HCT116 (cell line): ENCODE measurements around the gene ZCCHC17. TPM values are rescaled to one million over a fixed set of nuclear protein-coding genes. Genes with fewer than 3 reads are reported as not detected.

Experiments used
- ATAC-seq: fragments of 200-7000 bp; cut with Tn5 transposase; 2 replicates; pipeline ENCODE4 v1.9.1; 2020; ENCODE audit warnings: mild to moderate bottlenecking, moderate library complexity
- BruUV-seq: library from RNA; stranded (reverse); fragments of 400-500 nt; replicated peaks from 2 replicates; lab custom pipeline; 2021; lab: Mats Ljungman, UMichigan
- CTCF ChIA-PET: fragments of 300-600 bp; sonication (Branson Sonifier 250); formaldehyde crosslinking; loops from one replicate; lab custom pipeline; 2021; ENCODE audit warnings: antibody characterized with exemption; lab: Charles Lee
- POLR2A ChIA-PET: fragments of 300-600, 350-600 bp; sonication (Branson Sonifier 250); formaldehyde crosslinking; loops from one replicate; lab custom pipeline; 2021; ENCODE audit warnings: antibody characterized with exemption; lab: Charles Lee
- RAD21 ChIA-PET, 2 experiments: fragments of 300-600 bp; sonication (Branson Sonifier 250); formaldehyde crosslinking; loops; one replicate each; lab custom pipeline; 2023; ENCODE audit warnings: low total read pairs in 2 of 2; ENCODE audit not compliant: uncharacterized antibody in 2 of 2, unreplicated experiment in 2 of 2, low non-redundant PET in 1 of 2; lab: Charles Lee
- DNase-seq: peaks from one replicate; pipeline ENCODE4 v3.0.0-alpha.2; 2010; ENCODE audit warnings: low read depth, low spot score
- H2AFZ ChIP-seq: fragments of 200-600 bp; shearing (Covaris generic), sonication (generic); 2 replicates; pipeline ENCODE4 v1.6.1; 2017; ENCODE audit warnings: low read depth, mixed run types, mixed read lengths, antibody characterized with exemption, low read length; ENCODE audit not compliant: poor library complexity, severe bottlenecking
- H3K27ac ChIP-seq: 2 replicates; pipeline ENCODE4 v1.5.1; 2012; ENCODE audit warnings: low read depth, low read length
- H3K27me3 ChIP-seq: fragments of 200-600 bp; sonication (generic); 2 replicates; pipeline ENCODE4 v1.6.1; 2016; ENCODE audit warnings: mixed run types, low read length, mixed read lengths; ENCODE audit not compliant: insufficient read depth
- H3K36me3 ChIP-seq, 2 experiments: fragments of 200-500 bp in 1 of 2; fragments of 200-600 bp in 1 of 2; sonication (Bioruptor generic) in 1 of 2; sonication (generic) in 1 of 2; 2 replicates each; pipeline versions ENCODE4 v1.5.1 to v1.6.1; 2014 to 2016; ENCODE audit warnings: low read length in 2 of 2, inconsistent platforms in 1 of 2, mixed read lengths in 1 of 2, mixed run types in 1 of 2; ENCODE audit not compliant: insufficient read depth in 2 of 2, control insufficient read depth in 1 of 2
- H3K4me1 ChIP-seq, 2 experiments: fragments of 200-600 bp in 1 of 2; sonication (generic) in 1 of 2; 2 replicates each; pipeline versions ENCODE4 v1.5.1 to v1.6.1; 2012 to 2017; ENCODE audit warnings: low read length in 2 of 2, inconsistent platforms in 1 of 2, mild to moderate bottlenecking in 1 of 2, mixed read lengths in 1 of 2, mixed run types in 1 of 2, moderate library complexity in 1 of 2; ENCODE audit not compliant: insufficient read depth in 2 of 2, control insufficient read depth in 1 of 2
- H3K4me2 ChIP-seq: fragments of 200-600 bp; sonication (generic); 2 replicates; pipeline ENCODE4 v1.6.1; 2017; ENCODE audit warnings: mixed run types, low read length, mixed read lengths
- H3K4me3 ChIP-seq, 2 experiments: fragments of 200-600 bp in 1 of 2; sonication (generic) in 1 of 2; replicated peaks in 1 of 2; 2 replicates each; pipeline ENCODE4 v1.5.1; 2011 to 2016; ENCODE audit warnings: low read length in 2 of 2, control low read depth in 1 of 2, low read depth in 1 of 2, mild to moderate bottlenecking in 1 of 2, mixed read lengths in 1 of 2, mixed run types in 1 of 2
- H3K79me2 ChIP-seq: fragments of 200-600 bp; sonication (generic); 2 replicates; pipeline ENCODE4 v1.6.1; 2017; ENCODE audit warnings: mild to moderate bottlenecking, mixed run types, low read length, moderate library complexity, mixed read lengths; ENCODE audit not compliant: insufficient read depth
- H3K9ac ChIP-seq: fragments of 200-600 bp; sonication (generic); 2 replicates; pipeline ENCODE4 v1.6.1; 2016; ENCODE audit warnings: low read length, mixed read lengths
- H3K9me2 ChIP-seq: fragments of 200-600 bp; sonication (generic), shearing (Covaris generic); 2 replicates; pipeline ENCODE4 v1.6.1; 2017; ENCODE audit warnings: mixed run types, mild to moderate bottlenecking, moderate library complexity; ENCODE audit not compliant: insufficient read depth
- H3K9me3 ChIP-seq, 2 experiments: fragments of 200-500 bp in 1 of 2; fragments of 200-600 bp in 1 of 2; sonication (Bioruptor generic) in 1 of 2; sonication (generic) in 1 of 2; 2 replicates each; pipeline ENCODE4 v1.6.1; 2014 to 2017; ENCODE audit warnings: low read length in 2 of 2, mixed read lengths in 2 of 2, inconsistent platforms in 1 of 2, low read depth in 1 of 2, mild to moderate bottlenecking in 1 of 2, mixed run types in 1 of 2, moderate library complexity in 1 of 2; ENCODE audit not compliant: control insufficient read depth in 1 of 2, insufficient read depth in 1 of 2
- H4K20me1 ChIP-seq: fragments of 200-600 bp; sonication (generic), shearing (Covaris generic); 2 replicates; pipeline ENCODE4 v1.6.1; 2017; ENCODE audit warnings: mixed run types, mild to moderate bottlenecking, moderate library complexity; ENCODE audit not compliant: insufficient read depth
- ATF3 ChIP-seq: IDR thresholded peaks from 2 replicates; pipeline ENCODE4 v1.6.1; 2012
- CBX3 ChIP-seq: IDR thresholded peaks from 2 replicates; pipeline ENCODE4 v1.6.1; 2012; ENCODE audit warnings: low read depth
- CEBPB ChIP-seq: IDR thresholded peaks from 2 replicates; pipeline ENCODE4 v1.6.1; 2012; ENCODE audit warnings: low read depth
- EGR1 ChIP-seq: IDR thresholded peaks from 2 replicates; pipeline ENCODE4 v1.6.1; 2012; ENCODE audit warnings: low read depth
- ELF1 ChIP-seq: IDR thresholded peaks from 2 replicates; pipeline ENCODE4 v1.6.1; 2012; ENCODE audit warnings: low read depth, borderline replicate concordance
- EZH2phosphoT487 ChIP-seq: fragments of 200-600 bp; IDR thresholded peaks from 2 replicates; pipeline ENCODE4 v1.6.1; 2018; ENCODE audit warnings: antibody characterized with exemption, borderline replicate concordance
- JUND ChIP-seq: IDR thresholded peaks from 2 replicates; pipeline ENCODE4 v1.6.1; 2012
- POLR2A ChIP-seq: IDR thresholded peaks from 2 replicates; pipeline ENCODE4 v1.7.0; 2011; ENCODE audit warnings: borderline replicate concordance; ENCODE audit not compliant: insufficient read depth, insufficient read length; ENCODE audit errors: extremely low read depth
- POLR2AphosphoS5 ChIP-seq: IDR thresholded peaks from 2 replicates; pipeline ENCODE4 v1.6.1; 2011; ENCODE audit warnings: mild to moderate bottlenecking, low read depth, low read length, moderate library complexity
- SIN3A ChIP-seq: IDR thresholded peaks from 2 replicates; pipeline ENCODE4 v1.6.1; 2012; ENCODE audit warnings: low read depth
- SP1 ChIP-seq: IDR thresholded peaks from 2 replicates; pipeline ENCODE4 v1.6.1; 2012; ENCODE audit warnings: low read depth
- SRF ChIP-seq: IDR thresholded peaks from 2 replicates; pipeline ENCODE4 v1.6.1; 2012; ENCODE audit warnings: low read depth
- YY1 ChIP-seq: IDR thresholded peaks from 2 replicates; pipeline ENCODE4 v1.6.1; 2011; ENCODE audit warnings: low read length, low read depth, moderate library complexity, mild to moderate bottlenecking; ENCODE audit not compliant: insufficient replicate concordance; ENCODE audit errors: extremely low read depth
- ZBTB33 ChIP-seq: IDR thresholded peaks from 2 replicates; pipeline ENCODE4 v1.6.1; 2011; ENCODE audit warnings: mild to moderate bottlenecking, low read length, moderate library complexity; ENCODE audit not compliant: insufficient replicate concordance; ENCODE audit errors: extremely low read depth
- ZFX ChIP-seq: fragments of 450-650 bp; IDR thresholded peaks from 2 replicates; pipeline ENCODE4 v1.6.1; 2017
- ZNF274 ChIP-seq: fragments of 200-500 bp; sonication (Bioruptor generic); IDR thresholded peaks from 2 replicates; pipeline ENCODE4 v1.6.1; 2014; ENCODE audit warnings: mild to moderate bottlenecking, low read depth, low read length, inconsistent platforms
- intact Hi-C: fragments of 100-400 bp; cut with micrococcal nuclease; formaldehyde crosslinking; loops from 2 replicates; pipeline ENCODE4 v1.10.0; 2022
- total RNA-seq: library from RNA; stranded (reverse); gene quantifications from one replicate; pipeline ENCODE4 v1.2.1, GENCODE V29; 2021; ENCODE audit not compliant: unreplicated experiment
- TF ChIP-seq, protein P1 (sequence below), 3 experiments: fragments of 200-600 bp in 1 of 3; sonication (generic) in 1 of 3; IDR thresholded peaks in 2 of 3; conservative IDR thresholded peaks in 1 of 3; 2 replicates each; pipeline ENCODE4 v1.5.1; 2012 to 2017; ENCODE audit warnings: low read depth in 2 of 3, low read length in 2 of 3, antibody characterized with exemption in 1 of 3, borderline replicate concordance in 1 of 3, control low read depth in 1 of 3, mild to moderate bottlenecking in 1 of 3, mixed read lengths in 1 of 3, mixed run types in 1 of 3, moderate library complexity in 1 of 3; ENCODE audit not compliant: insufficient read depth in 1 of 3

ZCCHC17 gene
- total RNA-seq, 1 experiment from 2014 or later = 27.8 TPM

GRCh38 chr1:31345635-31346034, 48.8 kb downstream of the ZCCHC17 start:
- H2AFZ ChIP-seq = no peak overlapping the region
- no peaks in the 10 kb centered on the region for H4K20me1 ChIP-seq
- ChIA-PET POLR2A (no interaction called here), CTCF (no interaction called here), RAD21 (no interaction called here)
- no peaks in the 10 kb centered on the region for H3K79me2 ChIP-seq
- no peaks in the 10 kb centered on the region for H3K9me3 ChIP-seq
- no TSS peak for BruUV-seq
- ATAC-seq (no peak), DNase-seq (no peak)
- intact Hi-C loops = no loop called here
- H3K27ac ChIP-seq = no peak overlapping the region
- TF ChIP-seq SIN3A (no peak), SRF (no peak), CBX3 (no peak), SP1 (no peak), POLR2AphosphoS5 (no peak), ELF1 (no peak), ATF3 (no peak), ZNF274 (no peak), JUND (no peak), YY1 (no peak), EGR1 (no peak), EZH2phosphoT487 (no peak), POLR2A (no peak), CEBPB (no peak), ZFX (no peak), ZBTB33 (no peak)
- TF ChIP-seq, protein P1, sequence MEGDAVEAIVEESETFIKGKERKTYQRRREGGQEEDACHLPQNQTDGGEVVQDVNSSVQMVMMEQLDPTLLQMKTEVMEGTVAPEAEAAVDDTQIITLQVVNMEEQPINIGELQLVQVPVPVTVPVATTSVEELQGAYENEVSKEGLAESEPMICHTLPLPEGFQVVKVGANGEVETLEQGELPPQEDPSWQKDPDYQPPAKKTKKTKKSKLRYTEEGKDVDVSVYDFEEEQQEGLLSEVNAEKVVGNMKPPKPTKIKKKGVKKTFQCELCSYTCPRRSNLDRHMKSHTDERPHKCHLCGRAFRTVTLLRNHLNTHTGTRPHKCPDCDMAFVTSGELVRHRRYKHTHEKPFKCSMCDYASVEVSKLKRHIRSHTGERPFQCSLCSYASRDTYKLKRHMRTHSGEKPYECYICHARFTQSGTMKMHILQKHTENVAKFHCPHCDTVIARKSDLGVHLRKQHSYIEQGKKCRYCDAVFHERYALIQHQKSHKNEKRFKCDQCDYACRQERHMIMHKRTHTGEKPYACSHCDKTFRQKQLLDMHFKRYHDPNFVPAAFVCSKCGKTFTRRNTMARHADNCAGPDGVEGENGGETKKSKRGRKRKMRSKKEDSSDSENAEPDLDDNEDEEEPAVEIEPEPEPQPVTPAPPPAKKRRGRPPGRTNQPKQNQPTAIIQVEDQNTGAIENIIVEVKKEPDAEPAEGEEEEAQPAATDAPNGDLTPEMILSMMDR (IDR thresholded peaks at IDR 0.05 in 2 of 3, conservative IDR thresholded peaks at IDR 0.05 in 1 of 3; ENCODE audit: borderline replicate concordance in 1 of 3, insufficient read depth in 1 of 3, low read depth in 2 of 3, low read length in 2 of 3) = no peak
- no peaks in the 10 kb centered on the region for H3K4me1 ChIP-seq
- H3K27me3 ChIP-seq = no peaks in the 10 kb centered on the region
- H3K9me2 ChIP-seq = no peaks in the 10 kb centered on the region
- peaks cover 0 to 9% of the 10 kb centered on the region in 2 experiments; a peak in 1 of 4 replicates for H3K36me3 ChIP-seq
- no peak overlapping the region for H3K9ac ChIP-seq
- no peak overlapping the region for H3K4me3 ChIP-seq
- H3K4me2 ChIP-seq = no peak overlapping the region
